ENCODE data around the gene SLX4IP.

SLX4IP gene

DNA sequence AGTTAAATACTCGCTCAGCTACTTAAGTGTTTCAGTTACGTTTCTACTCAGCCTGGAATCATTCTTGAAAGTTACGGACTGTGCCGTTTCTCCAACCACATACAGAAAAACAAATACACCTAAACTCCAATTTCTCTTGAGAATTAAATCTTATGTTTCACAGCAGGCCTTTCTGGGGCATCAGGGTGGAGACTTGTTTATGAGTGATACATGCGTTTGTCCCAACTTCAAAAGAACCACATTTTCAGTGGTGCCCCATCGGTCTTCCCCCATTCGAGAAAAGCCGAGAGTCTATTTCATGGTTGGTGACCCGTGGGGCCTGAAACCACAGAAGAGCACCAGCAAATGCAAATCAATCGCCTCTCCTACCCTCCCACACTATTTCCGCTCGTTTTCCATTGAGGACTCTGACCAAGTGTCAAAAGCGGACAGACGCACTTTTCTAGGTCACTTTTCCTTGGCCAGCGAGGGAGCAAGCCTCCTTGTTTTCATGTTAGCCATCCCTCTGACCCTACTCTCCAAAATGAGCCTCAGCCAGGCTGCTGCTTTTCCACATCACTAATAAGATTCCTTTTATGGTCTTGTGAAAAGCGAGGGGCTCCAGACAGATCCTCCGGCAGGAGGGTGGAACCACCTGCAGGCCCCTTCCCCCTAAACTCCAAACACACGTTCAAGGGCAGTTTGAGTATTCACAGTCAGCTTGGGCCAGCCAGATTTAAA is 235.6 kb downstream of the SLX4IP start:
- no peak for DNase-seq

DNA sequence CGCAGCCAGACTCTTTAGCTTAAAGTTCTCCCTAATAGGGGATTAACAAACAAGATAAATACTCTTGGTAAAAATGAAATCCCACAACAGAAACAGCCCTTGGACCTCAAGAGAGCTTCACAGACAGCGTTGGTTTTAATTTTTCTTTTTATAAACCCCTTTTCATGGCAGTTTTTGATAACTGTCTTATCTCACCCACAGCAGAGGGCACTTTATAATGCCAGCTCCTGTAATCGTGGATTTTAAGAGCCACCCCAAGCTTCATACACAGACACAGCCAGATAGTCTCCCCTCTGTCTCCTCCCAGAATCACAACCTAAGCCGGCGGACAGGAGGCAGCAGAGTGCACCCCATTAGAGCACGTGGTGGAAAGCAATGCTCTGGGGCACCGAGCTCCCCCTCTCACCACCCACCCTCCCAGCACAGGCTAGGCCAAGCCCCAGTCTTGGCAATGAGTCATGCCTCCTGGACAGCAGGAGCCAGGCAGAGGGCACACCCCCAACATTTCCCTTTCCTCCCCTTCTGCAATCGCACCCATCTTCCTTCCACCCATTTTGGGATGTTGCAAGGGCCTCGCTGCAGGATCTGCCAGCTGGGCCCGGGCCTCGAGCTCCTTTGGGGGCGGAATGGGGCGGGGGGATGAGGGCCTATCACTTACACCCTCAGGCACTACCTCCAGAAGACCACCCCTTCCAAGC is 236.3 kb downstream of the SLX4IP start:
- peak; percentile 23 for DNase-seq

DNA sequence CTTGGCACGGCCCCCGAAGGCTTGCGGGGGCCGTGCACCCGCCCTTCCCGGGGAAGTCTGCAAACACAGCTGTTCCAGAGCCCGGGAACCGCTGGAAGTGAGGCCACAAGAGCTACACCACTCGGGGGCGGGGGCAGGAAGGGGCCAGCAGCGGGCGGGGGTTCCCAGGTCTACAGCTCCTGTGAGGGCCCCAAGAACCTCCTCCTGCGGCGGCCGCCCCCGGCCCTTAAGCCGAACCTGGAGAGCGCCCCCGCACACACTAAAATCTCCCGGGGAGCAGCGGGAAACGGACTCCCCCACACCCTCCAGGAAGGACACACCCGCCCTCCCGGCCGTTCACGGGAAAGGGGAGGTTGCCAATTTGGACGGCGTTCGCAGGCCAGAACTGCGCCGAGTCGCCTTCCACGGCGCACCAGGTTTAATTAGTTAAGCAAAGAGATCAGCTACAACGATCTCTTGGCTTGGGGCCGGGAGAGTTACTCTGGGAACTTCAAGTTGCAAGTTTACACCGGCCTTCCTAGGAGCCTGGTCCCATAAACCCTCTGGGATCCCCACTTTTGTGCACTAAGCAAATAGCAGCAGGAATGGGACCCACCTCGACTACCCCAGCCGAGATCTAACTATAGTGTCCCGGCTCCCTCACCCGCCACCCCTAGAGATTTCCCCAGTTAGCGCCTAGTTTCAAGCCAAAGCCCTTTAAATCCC is 237.0 kb downstream of the SLX4IP start:
- DNase-seq = no peak

DNA sequence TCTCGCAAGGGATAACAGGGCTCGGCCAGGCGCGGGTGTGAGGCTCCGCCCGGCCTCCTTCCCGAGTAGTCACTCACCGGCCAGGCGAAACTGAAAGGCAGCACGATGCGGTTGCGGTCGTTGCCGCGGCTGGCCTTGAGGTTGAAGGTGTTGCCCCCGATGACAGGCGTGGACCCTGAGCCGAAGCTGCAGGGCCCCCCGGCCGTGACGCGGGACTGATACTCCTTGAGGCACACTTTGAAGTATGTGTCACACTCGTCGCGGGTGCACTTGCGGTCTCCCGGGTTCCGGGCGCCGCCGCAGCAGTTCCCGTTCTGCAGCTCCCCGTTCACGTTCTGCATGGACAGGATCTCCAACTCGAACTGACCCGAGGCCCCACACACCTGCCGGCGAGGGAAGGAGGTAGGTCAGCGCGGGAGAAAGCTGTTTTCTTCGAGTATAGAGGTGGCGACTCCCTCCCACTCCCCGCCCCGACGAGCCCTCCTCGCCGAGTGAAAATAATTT is 237.6 kb downstream of the SLX4IP start:
- DNase-seq = peak; percentile 10

DNA sequence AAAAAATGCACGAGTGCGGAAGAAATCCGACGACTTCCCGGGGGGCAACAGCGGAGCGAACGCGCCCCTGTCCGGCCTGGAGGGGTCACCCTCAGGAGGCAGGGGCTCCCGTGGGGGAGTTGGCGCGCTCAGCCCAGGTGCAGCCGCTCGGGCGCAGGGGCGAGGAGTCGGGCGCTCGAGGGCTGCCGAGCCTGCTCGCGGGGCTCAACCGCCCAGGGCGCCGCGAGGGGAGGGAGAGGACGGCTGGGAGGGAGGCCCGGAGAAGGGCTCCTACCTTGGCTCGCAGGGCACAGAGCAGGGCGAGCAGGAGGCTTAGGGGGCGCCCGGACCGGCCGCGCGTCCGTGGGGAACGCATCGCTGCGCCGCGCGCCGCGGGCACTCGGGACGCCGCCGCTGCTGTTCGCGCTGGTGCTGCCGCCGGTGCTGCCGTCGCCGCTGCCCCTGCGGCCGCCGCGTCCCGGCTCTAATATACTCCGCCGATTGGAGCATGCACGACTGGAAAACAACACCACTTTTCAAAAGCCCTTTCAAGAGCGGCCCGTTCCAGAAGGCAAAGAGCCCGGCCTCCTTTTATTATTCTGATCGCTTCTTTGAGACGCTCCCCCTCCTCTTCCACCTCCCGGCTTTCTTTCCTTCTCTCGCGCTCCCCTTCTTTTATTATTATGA is 238.2 kb downstream of the SLX4IP start:
- DNase-seq = peak; percentile 81

DNA sequence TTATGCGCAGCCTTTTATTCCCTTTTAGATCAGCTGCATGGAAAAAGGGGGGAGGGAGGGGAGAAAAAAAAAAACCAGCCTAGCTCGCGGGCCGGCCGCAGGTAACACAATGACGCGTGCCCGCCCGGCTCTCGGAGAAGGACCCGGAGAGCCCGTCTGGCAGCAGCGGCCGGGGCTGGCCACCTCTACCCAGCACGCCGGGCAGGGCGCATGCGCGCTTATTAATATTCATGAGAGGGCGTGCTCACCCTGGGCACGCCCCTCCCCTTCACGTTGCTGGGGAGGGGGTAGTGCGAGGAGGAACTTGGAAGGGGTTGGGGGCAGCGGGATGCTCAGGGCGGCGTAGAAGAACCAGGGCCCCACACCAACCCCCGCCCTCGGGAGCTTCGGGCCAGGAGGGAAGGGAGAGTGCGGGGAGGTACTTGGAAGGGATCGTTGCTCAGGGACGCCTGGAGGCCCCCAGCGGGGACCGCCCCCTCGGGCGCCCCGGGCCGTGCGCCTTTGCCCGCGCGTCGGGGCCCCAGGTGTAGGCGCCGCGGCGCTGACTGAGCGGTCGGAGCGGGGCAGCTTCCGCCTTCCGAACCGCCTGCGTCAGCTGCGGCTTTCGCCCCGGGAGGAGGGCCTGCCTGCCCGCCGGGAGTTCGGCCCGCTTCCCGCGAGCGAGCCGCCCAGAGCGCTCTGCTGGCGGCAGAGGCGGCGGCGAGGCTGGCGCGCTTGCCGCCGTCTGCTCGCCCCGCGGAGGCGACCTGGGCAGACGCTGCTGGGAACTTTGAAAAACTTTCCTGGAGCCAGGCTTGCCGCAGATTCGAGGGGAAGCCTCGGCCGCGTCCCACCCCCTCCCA is 239.0 kb downstream of the SLX4IP start, which contains the start of gene JAG1:
Gene JAG1, minus strand, starts transcription at position 158 of the 842 bp plus-strand sequence. CDS start 469 bp downstream, outside the sequence.
- DNase-seq = peak; percentile 96

DNA sequence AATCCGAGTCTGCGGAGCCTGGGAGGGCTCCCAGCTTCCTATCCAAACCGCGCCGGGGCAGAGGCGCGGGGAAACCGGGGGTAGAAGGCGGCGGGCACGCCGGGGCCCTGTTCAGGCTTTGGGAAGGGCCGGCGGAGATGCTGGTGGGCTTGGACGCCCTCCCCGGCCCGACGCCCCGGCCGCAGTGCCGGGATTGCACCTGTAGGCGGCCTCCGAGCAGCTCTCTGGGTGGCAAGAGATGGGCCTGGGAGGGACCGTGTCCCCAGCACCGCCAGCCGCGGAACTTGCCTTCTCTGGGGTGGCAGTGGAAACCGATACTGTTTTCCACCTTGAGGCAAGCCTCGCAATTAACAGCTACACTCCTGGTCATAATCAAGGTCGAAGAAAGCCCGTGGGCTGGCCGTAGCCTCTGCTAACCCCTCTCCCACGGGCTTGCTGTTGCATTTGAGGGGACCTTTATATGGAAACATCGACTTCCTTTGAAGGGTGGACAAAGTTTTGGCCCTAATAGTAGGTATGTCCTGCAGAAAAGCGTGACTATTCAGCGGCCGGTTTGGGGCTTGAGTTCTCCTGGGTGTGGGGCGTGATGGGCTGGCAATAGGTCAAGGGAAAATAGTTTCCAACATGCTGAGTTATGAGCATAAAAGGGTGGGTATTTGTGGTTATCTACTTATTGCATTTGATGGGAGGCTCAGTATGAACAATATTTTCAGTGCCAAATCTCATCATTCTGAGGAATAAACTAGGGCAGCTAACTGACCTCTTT is 239.8 kb downstream of the SLX4IP start:
- DNase-seq = peak; percentile 45

DNA sequence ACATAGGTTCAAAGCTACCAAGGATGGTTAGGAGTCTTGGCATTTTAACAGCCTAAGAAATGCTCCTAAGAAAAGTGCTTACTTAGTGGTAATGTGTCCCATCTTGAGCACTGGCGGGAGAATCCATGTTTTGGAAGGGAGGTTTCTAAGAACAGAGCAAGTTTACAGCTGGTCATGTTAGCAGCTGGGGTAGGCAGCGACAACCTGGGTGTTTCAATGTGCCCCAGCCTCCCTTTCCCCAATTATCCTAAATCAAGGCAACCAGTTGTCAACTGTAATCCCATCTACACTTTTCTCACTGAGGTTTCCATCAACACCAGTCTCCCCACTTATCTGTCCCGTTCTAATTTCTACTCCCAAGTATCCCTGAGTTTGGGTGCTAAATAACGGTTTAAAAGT is 240.3 kb downstream of the SLX4IP start:
- DNase-seq = no peak

DNA sequence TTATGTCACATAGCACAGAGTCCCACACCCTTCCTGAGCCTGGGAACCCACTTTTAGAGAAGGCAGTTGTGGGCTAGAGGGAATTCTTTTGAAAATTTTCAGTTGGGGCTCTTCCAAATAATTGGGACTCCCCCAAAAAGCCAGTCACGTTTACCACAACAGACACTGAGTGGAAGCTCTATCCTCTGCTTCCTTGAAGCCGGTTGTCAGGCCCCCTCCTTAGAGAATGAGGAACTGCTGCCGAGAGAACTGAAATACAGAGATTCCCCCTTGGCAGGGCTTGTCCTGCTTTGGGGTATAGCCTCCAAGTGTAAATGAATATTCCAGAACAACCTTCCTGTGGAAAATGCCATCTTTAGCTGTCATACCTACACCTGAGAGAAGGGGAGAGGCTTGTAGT is 241.4 kb downstream of the SLX4IP start:
- DNase-seq = no peak
